ENCODE results near the gene IGFBPL1. TPM values are rescaled to one million over a fixed set of nuclear protein-coding genes. Genes with fewer than 3 reads are reported as not detected.
"Not testable (repeated sequence)": the region's sequence is repeated elsewhere in the genome, so short reads cannot be mapped to it uniquely, and the experiment has no call there.

IGFBPL1 gene
- total RNA-seq = 1 to 10 TPM; 2.3 to 3.3 TPM

DNA sequence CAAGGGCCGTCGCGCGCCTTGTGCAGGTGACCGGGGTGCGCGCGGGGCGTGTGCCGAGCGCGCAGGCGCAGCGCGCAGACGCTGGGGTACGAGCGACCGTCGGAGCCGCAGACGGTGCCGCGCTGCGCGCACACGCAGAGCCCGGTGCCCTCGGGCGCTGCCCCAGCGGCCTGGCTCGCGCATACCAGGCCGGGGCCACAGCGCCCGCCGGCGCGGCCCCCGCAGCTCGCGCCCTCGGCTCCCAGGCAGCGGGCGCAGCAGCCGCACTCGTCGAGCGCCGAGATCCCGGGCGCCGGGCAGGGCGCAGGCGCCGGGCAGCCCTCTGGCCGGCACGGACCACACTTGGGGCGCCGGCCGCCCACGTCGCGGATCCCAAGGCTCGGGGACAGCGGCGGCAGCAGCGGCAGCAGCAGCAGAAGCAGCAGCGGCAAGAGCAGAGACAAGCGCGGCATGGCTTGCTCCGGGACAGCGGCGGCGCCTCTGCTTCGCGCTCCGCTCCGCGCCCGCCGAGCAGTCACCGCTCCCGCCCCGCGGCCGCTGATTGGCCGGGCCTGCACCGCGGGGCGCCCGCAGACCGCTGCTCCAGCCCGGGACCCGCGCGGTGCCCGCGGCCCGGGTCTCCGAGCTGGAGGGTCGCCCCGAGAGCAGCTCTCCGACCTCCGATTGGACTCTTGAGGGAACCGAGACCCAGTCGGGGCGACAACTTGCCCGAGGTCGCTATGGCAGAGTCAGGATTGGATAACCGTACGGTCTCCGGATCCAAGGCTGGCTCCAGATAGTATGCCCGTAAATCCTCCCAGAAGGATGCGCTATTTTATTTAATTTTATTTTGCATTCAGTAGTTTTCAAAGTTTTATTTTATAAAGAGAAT lies at the start of gene IGFBPL1:
Gene IGFBPL1 (minus strand): TSS at position 482 of the 871 bp plus-strand sequence. CDS start 30 bp downstream, at position 452.
- no peak for TF ChIP-seq POLR2A (IDR thresholded peaks at IDR 0.05)
- TF ChIP-seq, protein P1, sequence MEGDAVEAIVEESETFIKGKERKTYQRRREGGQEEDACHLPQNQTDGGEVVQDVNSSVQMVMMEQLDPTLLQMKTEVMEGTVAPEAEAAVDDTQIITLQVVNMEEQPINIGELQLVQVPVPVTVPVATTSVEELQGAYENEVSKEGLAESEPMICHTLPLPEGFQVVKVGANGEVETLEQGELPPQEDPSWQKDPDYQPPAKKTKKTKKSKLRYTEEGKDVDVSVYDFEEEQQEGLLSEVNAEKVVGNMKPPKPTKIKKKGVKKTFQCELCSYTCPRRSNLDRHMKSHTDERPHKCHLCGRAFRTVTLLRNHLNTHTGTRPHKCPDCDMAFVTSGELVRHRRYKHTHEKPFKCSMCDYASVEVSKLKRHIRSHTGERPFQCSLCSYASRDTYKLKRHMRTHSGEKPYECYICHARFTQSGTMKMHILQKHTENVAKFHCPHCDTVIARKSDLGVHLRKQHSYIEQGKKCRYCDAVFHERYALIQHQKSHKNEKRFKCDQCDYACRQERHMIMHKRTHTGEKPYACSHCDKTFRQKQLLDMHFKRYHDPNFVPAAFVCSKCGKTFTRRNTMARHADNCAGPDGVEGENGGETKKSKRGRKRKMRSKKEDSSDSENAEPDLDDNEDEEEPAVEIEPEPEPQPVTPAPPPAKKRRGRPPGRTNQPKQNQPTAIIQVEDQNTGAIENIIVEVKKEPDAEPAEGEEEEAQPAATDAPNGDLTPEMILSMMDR (IDR thresholded peaks at IDR 0.05) = no peak
- intact Hi-C loops (cut with DNase I) = no loop called here
- H3K4me3 ChIP-seq = no peak within 1 kb of the TSS
- 2 to 4% methylated on average over 18 to 104 of the region's 115 CpGs for WGBS, 2 donors
- no peak within 1 kb of the TSS for H3K27ac ChIP-seq
- ATAC-seq (peak; percentile 78), DNase-seq (peak in 1 of 4 donors; percentile 47)
- no peaks in the 10 kb centered on the region for H3K36me3 ChIP-seq (replicated peaks in 1 of 2; ENCODE audit: insufficient read depth in 1 of 2, low read depth in 2 of 2)
- peaks cover 9% of the 10 kb centered on the region for H3K4me1 ChIP-seq
- no peaks in the 10 kb centered on the region for H3K27me3 ChIP-seq
- no peaks in the 10 kb centered on the region for H3K9me3 ChIP-seq

- peak; percentile 24 for ATAC-seq
- H3K9me3 ChIP-seq; H3K36me3 ChIP-seq (replicated peaks in 1 of 2; ENCODE audit: insufficient read depth in 1 of 2, low read depth in 2 of 2); intact Hi-C loops (cut with DNase I); H3K27ac ChIP-seq; H3K4me3 ChIP-seq; H3K27me3 ChIP-seq; DNase-seq; H3K4me1 ChIP-seq: not testable (repeated sequence)
- WGBS, 2 donors = 29 to 39% methylated on average over 2 of the region's 2 CpGs
These were observed 48.5 kb upstream of the IGFBPL1 start for GRCh38 chr9:38472583-38473249.

DNA sequence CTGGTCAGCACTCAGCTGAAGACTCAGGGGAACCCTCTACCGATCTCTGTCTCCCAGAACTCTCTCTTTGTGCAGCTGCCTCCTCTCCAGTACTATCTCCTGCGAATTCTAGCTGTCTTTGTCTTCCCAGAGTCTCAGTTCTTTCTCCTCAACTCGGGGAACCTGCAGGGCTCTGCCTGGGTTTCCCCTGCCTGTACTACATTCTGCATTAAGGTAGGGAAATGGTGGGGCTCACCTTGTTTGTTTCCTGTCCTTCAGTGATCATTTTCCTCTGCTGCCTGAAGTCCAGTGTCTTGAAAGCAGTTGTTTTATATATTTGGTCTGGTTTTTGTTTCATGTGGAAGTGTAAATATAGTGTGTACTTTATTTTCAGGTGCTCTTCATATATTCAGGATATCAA lies 43.1 kb upstream of the IGFBPL1 start:
- H3K27me3 ChIP-seq = no peaks in the 10 kb centered on the region

GRCh38 chr9:38453835-38454234 lies 29.6 kb upstream of the IGFBPL1 start:
- DNase-seq (no peak), ATAC-seq (no peak)
- 64 to 72% methylated on average over 3 of the region's 3 CpGs for WGBS, 2 donors
- Histone ChIP-seq H3K36me3 (replicated peaks in 1 of 2; ENCODE audit: insufficient read depth in 1 of 2, low read depth in 2 of 2) (no peaks in the 10 kb centered on the region), H3K4me3 (no peak overlapping the region), H3K27me3 (no peaks in the 10 kb centered on the region), H3K27ac (no peak overlapping the region), H3K9me3 (peaks cover 0 to 7% (median 0%) of the 10 kb centered on the region in 3 donors), H3K4me1 (no peaks in the 10 kb centered on the region)
- intact Hi-C loops (cut with DNase I) = no loop called here
- no peak for TF ChIP-seq POLR2A (IDR thresholded peaks at IDR 0.05)
- TF ChIP-seq, protein P1 (IDR thresholded peaks at IDR 0.05) = no peak

More for the DNA sequence above, 43.1 kb upstream of the IGFBPL1 start:
- Histone ChIP-seq H3K4me3 (no peak overlapping the region), H3K4me1 (peaks cover 8% of the 10 kb centered on the region), H3K36me3 (replicated peaks in 1 of 2; ENCODE audit: insufficient read depth in 1 of 2, low read depth in 2 of 2) (no peaks in the 10 kb centered on the region), H3K9me3 (no peaks in the 10 kb centered on the region), H3K27ac (no peak overlapping the region)
- no peak for DNase-seq
- intact Hi-C loops (cut with DNase I) = loop anchor here (5.0 kb wide), 1 partner anchor 45 kb away; no protein-coding TSS in a partner anchor
- ATAC-seq = no peak
- 29 to 33% methylated on average over 3 of the region's 3 CpGs for WGBS, 2 donors
- no peak for TF ChIP-seq POLR2A (IDR thresholded peaks at IDR 0.05)
- TF ChIP-seq, protein P1 (IDR thresholded peaks at IDR 0.05) = no peak

DNA sequence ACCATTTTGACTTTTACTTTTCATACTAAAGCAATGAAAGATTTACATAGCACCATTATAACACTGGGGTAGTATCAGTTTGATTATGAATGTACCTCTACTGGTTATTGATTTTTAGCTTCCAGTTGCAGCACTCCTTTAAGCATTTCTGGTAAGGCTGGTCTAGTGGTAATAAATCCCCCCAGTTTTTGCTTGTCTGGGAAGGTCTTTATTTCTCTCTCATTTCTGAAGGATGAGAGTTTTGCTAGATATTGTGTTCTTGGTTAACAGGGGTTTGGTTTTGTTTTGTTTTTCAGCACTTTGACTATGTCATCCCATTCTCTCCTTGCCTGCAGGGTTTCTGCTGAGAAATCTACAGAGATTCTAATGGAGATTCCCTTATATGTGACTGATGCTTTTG lies 26.9 kb upstream of the IGFBPL1 start:
- no peak overlapping the region for H3K4me3 ChIP-seq
- no peak for TF ChIP-seq POLR2A (IDR thresholded peaks at IDR 0.05)
- TF ChIP-seq, protein P1 (IDR thresholded peaks at IDR 0.05) = no peak
- ATAC-seq (no peak), DNase-seq (no peak)
- peaks cover 0 to 7% (median 0%) of the 10 kb centered on the region in 3 donors for H3K9me3 ChIP-seq
- intact Hi-C loops (cut with DNase I) = no loop called here
- no peak overlapping the region for H3K27ac ChIP-seq
- H3K4me1 ChIP-seq = no peaks in the 10 kb centered on the region
- no peaks in the 10 kb centered on the region for H3K27me3 ChIP-seq
- H3K36me3 ChIP-seq (replicated peaks in 1 of 2; ENCODE audit: insufficient read depth in 1 of 2, low read depth in 2 of 2) = no peaks in the 10 kb centered on the region
